Measurements from ENCODE around the gene CCDC197.

- TF ChIP-seq CTCF (IDR thresholded peaks at IDR 0.05; ENCODE audit: low read length) = no peak
- TF ChIP-seq EZH2phosphoT487 (IDR thresholded peaks at IDR 0.05; ENCODE audit: low read length) = no peak
- no peak for TF ChIP-seq EZH2 (optimal IDR thresholded peaks at IDR 0.05; ENCODE audit: low read depth, low read length)
These were observed 6.3 kb downstream of the CCDC197 start for GRCh38 chr14:94003397-94003796.
